HCT116 (cell line): ENCODE results near the gene B4GALT4. TPM values are rescaled to one million over a fixed set of nuclear protein-coding genes. Genes with fewer than 3 reads are reported as not detected.

Source experiments
- ATAC-seq: fragments of 200-7000 bp; cut with Tn5 transposase; 2 replicates; pipeline ENCODE4 v1.9.1; 2020; ENCODE audit warnings: mild to moderate bottlenecking, moderate library complexity
- BruUV-seq: library from RNA; stranded (reverse); fragments of 400-500 nt; replicated peaks from 2 replicates; lab custom pipeline; 2021; lab: Mats Ljungman, UMichigan
- CTCF ChIA-PET: fragments of 300-600 bp; sonication (Branson Sonifier 250); formaldehyde crosslinking; loops from one replicate; lab custom pipeline; 2021; ENCODE audit warnings: antibody characterized with exemption; lab: Charles Lee
- POLR2A ChIA-PET: fragments of 300-600, 350-600 bp; sonication (Branson Sonifier 250); formaldehyde crosslinking; loops from one replicate; lab custom pipeline; 2021; ENCODE audit warnings: antibody characterized with exemption; lab: Charles Lee
- RAD21 ChIA-PET, 2 experiments: fragments of 300-600 bp; sonication (Branson Sonifier 250); formaldehyde crosslinking; loops; one replicate each; lab custom pipeline; 2023; ENCODE audit warnings: low total read pairs in 2 of 2; ENCODE audit not compliant: uncharacterized antibody in 2 of 2, unreplicated experiment in 2 of 2, low non-redundant PET in 1 of 2; lab: Charles Lee
- DNase-seq: peaks from one replicate; pipeline ENCODE4 v3.0.0-alpha.2; 2010; ENCODE audit warnings: low read depth, low spot score
- H2AFZ ChIP-seq: fragments of 200-600 bp; shearing (Covaris generic), sonication (generic); 2 replicates; pipeline ENCODE4 v1.6.1; 2017; ENCODE audit warnings: low read depth, mixed run types, mixed read lengths, antibody characterized with exemption, low read length; ENCODE audit not compliant: poor library complexity, severe bottlenecking
- H3K27ac ChIP-seq: 2 replicates; pipeline ENCODE4 v1.5.1; 2012; ENCODE audit warnings: low read depth, low read length
- H3K27me3 ChIP-seq: fragments of 200-600 bp; sonication (generic); 2 replicates; pipeline ENCODE4 v1.6.1; 2016; ENCODE audit warnings: mixed run types, low read length, mixed read lengths; ENCODE audit not compliant: insufficient read depth
- H3K36me3 ChIP-seq, 2 experiments: fragments of 200-500 bp in 1 of 2; fragments of 200-600 bp in 1 of 2; sonication (Bioruptor generic) in 1 of 2; sonication (generic) in 1 of 2; 2 replicates each; pipeline versions ENCODE4 v1.5.1 to v1.6.1; 2014 to 2016; ENCODE audit warnings: low read length in 2 of 2, inconsistent platforms in 1 of 2, mixed read lengths in 1 of 2, mixed run types in 1 of 2; ENCODE audit not compliant: insufficient read depth in 2 of 2, control insufficient read depth in 1 of 2
- H3K4me1 ChIP-seq, 2 experiments: fragments of 200-600 bp in 1 of 2; sonication (generic) in 1 of 2; 2 replicates each; pipeline versions ENCODE4 v1.5.1 to v1.6.1; 2012 to 2017; ENCODE audit warnings: low read length in 2 of 2, inconsistent platforms in 1 of 2, mild to moderate bottlenecking in 1 of 2, mixed read lengths in 1 of 2, mixed run types in 1 of 2, moderate library complexity in 1 of 2; ENCODE audit not compliant: insufficient read depth in 2 of 2, control insufficient read depth in 1 of 2
- H3K4me2 ChIP-seq: fragments of 200-600 bp; sonication (generic); 2 replicates; pipeline ENCODE4 v1.6.1; 2017; ENCODE audit warnings: mixed run types, low read length, mixed read lengths
- H3K4me3 ChIP-seq, 2 experiments: fragments of 200-600 bp in 1 of 2; sonication (generic) in 1 of 2; replicated peaks in 1 of 2; 2 replicates each; pipeline ENCODE4 v1.5.1; 2011 to 2016; ENCODE audit warnings: low read length in 2 of 2, control low read depth in 1 of 2, low read depth in 1 of 2, mild to moderate bottlenecking in 1 of 2, mixed read lengths in 1 of 2, mixed run types in 1 of 2
- H3K79me2 ChIP-seq: fragments of 200-600 bp; sonication (generic); 2 replicates; pipeline ENCODE4 v1.6.1; 2017; ENCODE audit warnings: mild to moderate bottlenecking, mixed run types, low read length, moderate library complexity, mixed read lengths; ENCODE audit not compliant: insufficient read depth
- H3K9ac ChIP-seq: fragments of 200-600 bp; sonication (generic); 2 replicates; pipeline ENCODE4 v1.6.1; 2016; ENCODE audit warnings: low read length, mixed read lengths
- H3K9me2 ChIP-seq: fragments of 200-600 bp; sonication (generic), shearing (Covaris generic); 2 replicates; pipeline ENCODE4 v1.6.1; 2017; ENCODE audit warnings: mixed run types, mild to moderate bottlenecking, moderate library complexity; ENCODE audit not compliant: insufficient read depth
- H3K9me3 ChIP-seq, 2 experiments: fragments of 200-500 bp in 1 of 2; fragments of 200-600 bp in 1 of 2; sonication (Bioruptor generic) in 1 of 2; sonication (generic) in 1 of 2; 2 replicates each; pipeline ENCODE4 v1.6.1; 2014 to 2017; ENCODE audit warnings: low read length in 2 of 2, mixed read lengths in 2 of 2, inconsistent platforms in 1 of 2, low read depth in 1 of 2, mild to moderate bottlenecking in 1 of 2, mixed run types in 1 of 2, moderate library complexity in 1 of 2; ENCODE audit not compliant: control insufficient read depth in 1 of 2, insufficient read depth in 1 of 2
- H4K20me1 ChIP-seq: fragments of 200-600 bp; sonication (generic), shearing (Covaris generic); 2 replicates; pipeline ENCODE4 v1.6.1; 2017; ENCODE audit warnings: mixed run types, mild to moderate bottlenecking, moderate library complexity; ENCODE audit not compliant: insufficient read depth
- CBX3 ChIP-seq: IDR thresholded peaks from 2 replicates; pipeline ENCODE4 v1.6.1; 2012; ENCODE audit warnings: low read depth
- EGR1 ChIP-seq: IDR thresholded peaks from 2 replicates; pipeline ENCODE4 v1.6.1; 2012; ENCODE audit warnings: low read depth
- ELF1 ChIP-seq: IDR thresholded peaks from 2 replicates; pipeline ENCODE4 v1.6.1; 2012; ENCODE audit warnings: low read depth, borderline replicate concordance
- EZH2 ChIP-seq: fragments of 200-600 bp; sonication (generic); IDR thresholded peaks from 2 replicates; pipeline ENCODE4 v1.6.1; 2017; ENCODE audit warnings: antibody characterized with exemption, mixed run types
- FOSL1 ChIP-seq: IDR thresholded peaks from 2 replicates; pipeline ENCODE4 v1.6.1; 2012; ENCODE audit warnings: low read depth
- POLR2AphosphoS5 ChIP-seq: IDR thresholded peaks from 2 replicates; pipeline ENCODE4 v1.6.1; 2011; ENCODE audit warnings: mild to moderate bottlenecking, low read depth, low read length, moderate library complexity
- RAD21 ChIP-seq: IDR thresholded peaks from 2 replicates; pipeline ENCODE4 v1.6.1; 2012; ENCODE audit warnings: low read depth, mild to moderate bottlenecking
- SP1 ChIP-seq: IDR thresholded peaks from 2 replicates; pipeline ENCODE4 v1.6.1; 2012; ENCODE audit warnings: low read depth
- intact Hi-C: fragments of 100-400 bp; cut with micrococcal nuclease; formaldehyde crosslinking; loops from 2 replicates; pipeline ENCODE4 v1.10.0; 2022
- total RNA-seq: library from RNA; stranded (reverse); gene quantifications from one replicate; pipeline ENCODE4 v1.2.1, GENCODE V29; 2021; ENCODE audit not compliant: unreplicated experiment
- TF ChIP-seq, protein P1 (sequence below), 3 experiments: fragments of 200-600 bp in 1 of 3; sonication (generic) in 1 of 3; IDR thresholded peaks in 2 of 3; conservative IDR thresholded peaks in 1 of 3; 2 replicates each; pipeline ENCODE4 v1.5.1; 2012 to 2017; ENCODE audit warnings: low read depth in 2 of 3, low read length in 2 of 3, antibody characterized with exemption in 1 of 3, borderline replicate concordance in 1 of 3, control low read depth in 1 of 3, mild to moderate bottlenecking in 1 of 3, mixed read lengths in 1 of 3, mixed run types in 1 of 3, moderate library complexity in 1 of 3; ENCODE audit not compliant: insufficient read depth in 1 of 3
- TF ChIP-seq, protein P2 (sequence below): IDR thresholded peaks from 2 replicates; pipeline ENCODE4 v1.6.1; 2012; ENCODE audit warnings: low read depth
- TF ChIP-seq, protein P3 (sequence below): IDR thresholded peaks from 2 replicates; pipeline ENCODE4 v1.6.1; 2011; ENCODE audit warnings: mild to moderate bottlenecking, low read length, moderate library complexity; ENCODE audit not compliant: insufficient replicate concordance; ENCODE audit errors: extremely low read depth

Gene B4GALT4
- total RNA-seq, 1 experiment from 2014 or later, result 15.9 TPM

DNA sequence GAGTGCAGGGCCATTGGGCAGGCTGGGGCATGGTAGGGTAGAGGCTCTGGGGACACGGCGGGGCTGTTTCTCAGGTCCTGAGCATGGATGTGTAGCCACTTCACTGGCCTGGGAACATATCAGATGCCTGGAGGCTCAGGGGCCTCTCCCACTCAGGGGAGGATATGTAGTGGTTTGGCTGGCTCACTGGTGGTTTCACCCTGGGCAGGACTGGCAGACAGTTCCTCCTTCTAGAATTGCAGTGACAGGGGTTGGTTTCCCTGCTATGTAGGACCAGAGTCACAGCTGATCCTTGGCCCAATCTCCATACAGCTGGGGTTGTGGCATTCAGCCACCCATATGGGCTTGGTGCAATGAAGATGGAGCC is 48.7 kb upstream of the B4GALT4 start:
- CTCF ChIA-PET, result no interaction called here
- H3K4me2 ChIP-seq, result no peak overlapping the region
- H3K9me2 ChIP-seq, result no peaks in the 10 kb centered on the region
- ATAC-seq, result no peak
- intact Hi-C loops, result no loop called here
- RAD21 ChIA-PET, result no interaction called here
- no peak for TF ChIP-seq EZH2
- TF ChIP-seq, protein P1, sequence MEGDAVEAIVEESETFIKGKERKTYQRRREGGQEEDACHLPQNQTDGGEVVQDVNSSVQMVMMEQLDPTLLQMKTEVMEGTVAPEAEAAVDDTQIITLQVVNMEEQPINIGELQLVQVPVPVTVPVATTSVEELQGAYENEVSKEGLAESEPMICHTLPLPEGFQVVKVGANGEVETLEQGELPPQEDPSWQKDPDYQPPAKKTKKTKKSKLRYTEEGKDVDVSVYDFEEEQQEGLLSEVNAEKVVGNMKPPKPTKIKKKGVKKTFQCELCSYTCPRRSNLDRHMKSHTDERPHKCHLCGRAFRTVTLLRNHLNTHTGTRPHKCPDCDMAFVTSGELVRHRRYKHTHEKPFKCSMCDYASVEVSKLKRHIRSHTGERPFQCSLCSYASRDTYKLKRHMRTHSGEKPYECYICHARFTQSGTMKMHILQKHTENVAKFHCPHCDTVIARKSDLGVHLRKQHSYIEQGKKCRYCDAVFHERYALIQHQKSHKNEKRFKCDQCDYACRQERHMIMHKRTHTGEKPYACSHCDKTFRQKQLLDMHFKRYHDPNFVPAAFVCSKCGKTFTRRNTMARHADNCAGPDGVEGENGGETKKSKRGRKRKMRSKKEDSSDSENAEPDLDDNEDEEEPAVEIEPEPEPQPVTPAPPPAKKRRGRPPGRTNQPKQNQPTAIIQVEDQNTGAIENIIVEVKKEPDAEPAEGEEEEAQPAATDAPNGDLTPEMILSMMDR (IDR thresholded peaks at IDR 0.05 in 2 of 3, conservative IDR thresholded peaks at IDR 0.05 in 1 of 3; ENCODE audit: borderline replicate concordance in 1 of 3, insufficient read depth in 1 of 3, low read depth in 2 of 3, low read length in 2 of 3), result no peak
- no peak for TF ChIP-seq FOSL1
- H3K4me1 ChIP-seq, result peaks cover 4 to 9% of the 10 kb centered on the region in 2 experiments; a peak in 2 of 4 replicates
- no peaks in the 10 kb centered on the region for H3K27me3 ChIP-seq
- POLR2A ChIA-PET, result no interaction called here
- no peaks in the 10 kb centered on the region for H3K9me3 ChIP-seq
- DNase-seq, result no peak
- no peak overlapping the region for H3K27ac ChIP-seq
- no peaks in the 10 kb centered on the region for H4K20me1 ChIP-seq
- no TSS peak for BruUV-seq
- H3K36me3 ChIP-seq, result no peaks in the 10 kb centered on the region
- H2AFZ ChIP-seq, result no peak overlapping the region
- no peaks in the 10 kb centered on the region for H3K79me2 ChIP-seq
- no peak overlapping the region for H3K4me3 ChIP-seq
- H3K9ac ChIP-seq, result no peak overlapping the region

DNA sequence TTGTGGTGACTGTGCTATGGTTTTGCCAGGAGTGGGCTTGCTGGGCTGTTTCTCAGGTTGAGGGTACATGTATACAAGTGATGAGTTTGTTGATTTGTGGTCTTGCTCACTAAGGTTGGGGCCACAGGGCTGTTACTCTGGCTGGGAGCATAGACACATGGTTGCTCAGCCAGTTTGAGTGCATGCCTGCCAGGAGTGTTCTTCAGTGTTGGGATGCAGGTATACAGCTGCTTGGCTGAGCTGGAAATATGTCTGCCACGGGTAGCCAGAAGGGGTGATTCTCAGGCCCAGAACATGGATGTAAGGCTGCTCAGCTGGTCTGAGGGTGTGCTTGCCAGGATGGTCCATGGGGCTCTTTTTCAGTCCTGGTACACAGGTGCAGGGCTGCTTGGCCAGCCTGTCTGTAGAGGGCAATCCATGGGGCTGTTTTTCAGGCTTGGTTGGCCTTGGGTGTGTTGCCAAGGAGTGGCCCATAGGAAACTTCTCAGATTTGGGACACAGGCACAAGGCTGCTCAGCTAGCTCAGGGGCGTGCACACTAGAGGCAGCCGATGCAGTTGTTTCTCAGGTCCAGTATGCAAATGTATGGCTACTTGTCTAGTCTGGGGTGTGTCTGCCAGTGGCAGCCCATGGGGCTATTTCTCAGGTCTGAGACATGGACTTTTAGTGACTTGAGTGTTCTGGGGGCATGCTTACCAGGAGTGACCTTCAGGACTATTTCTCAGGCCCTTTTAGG is 48.2 kb upstream of the B4GALT4 start:
- intact Hi-C loops, result no loop called here
- Histone ChIP-seq H3K79me2 (no peaks in the 10 kb centered on the region), H3K36me3 (no peaks in the 10 kb centered on the region), H3K4me3 (no peak overlapping the region), H3K27me3 (no peaks in the 10 kb centered on the region), H3K9ac (no peak overlapping the region), H2AFZ (no peak overlapping the region), H4K20me1 (no peaks in the 10 kb centered on the region), H3K9me3 (no peaks in the 10 kb centered on the region), H3K4me1 (peaks cover 4 to 9% of the 10 kb centered on the region in 2 experiments; a peak in 2 of 4 replicates), H3K27ac (no peak overlapping the region), H3K9me2 (no peaks in the 10 kb centered on the region), H3K4me2 (no peak overlapping the region)
- CTCF ChIA-PET, result no interaction called here
- no TSS peak for BruUV-seq
- RAD21 ChIA-PET, result no interaction called here
- no peak for ATAC-seq
- POLR2A ChIA-PET, result no interaction called here
- DNase-seq, result no peak
- no peak for TF ChIP-seq ELF1
- TF ChIP-seq, protein P2, sequence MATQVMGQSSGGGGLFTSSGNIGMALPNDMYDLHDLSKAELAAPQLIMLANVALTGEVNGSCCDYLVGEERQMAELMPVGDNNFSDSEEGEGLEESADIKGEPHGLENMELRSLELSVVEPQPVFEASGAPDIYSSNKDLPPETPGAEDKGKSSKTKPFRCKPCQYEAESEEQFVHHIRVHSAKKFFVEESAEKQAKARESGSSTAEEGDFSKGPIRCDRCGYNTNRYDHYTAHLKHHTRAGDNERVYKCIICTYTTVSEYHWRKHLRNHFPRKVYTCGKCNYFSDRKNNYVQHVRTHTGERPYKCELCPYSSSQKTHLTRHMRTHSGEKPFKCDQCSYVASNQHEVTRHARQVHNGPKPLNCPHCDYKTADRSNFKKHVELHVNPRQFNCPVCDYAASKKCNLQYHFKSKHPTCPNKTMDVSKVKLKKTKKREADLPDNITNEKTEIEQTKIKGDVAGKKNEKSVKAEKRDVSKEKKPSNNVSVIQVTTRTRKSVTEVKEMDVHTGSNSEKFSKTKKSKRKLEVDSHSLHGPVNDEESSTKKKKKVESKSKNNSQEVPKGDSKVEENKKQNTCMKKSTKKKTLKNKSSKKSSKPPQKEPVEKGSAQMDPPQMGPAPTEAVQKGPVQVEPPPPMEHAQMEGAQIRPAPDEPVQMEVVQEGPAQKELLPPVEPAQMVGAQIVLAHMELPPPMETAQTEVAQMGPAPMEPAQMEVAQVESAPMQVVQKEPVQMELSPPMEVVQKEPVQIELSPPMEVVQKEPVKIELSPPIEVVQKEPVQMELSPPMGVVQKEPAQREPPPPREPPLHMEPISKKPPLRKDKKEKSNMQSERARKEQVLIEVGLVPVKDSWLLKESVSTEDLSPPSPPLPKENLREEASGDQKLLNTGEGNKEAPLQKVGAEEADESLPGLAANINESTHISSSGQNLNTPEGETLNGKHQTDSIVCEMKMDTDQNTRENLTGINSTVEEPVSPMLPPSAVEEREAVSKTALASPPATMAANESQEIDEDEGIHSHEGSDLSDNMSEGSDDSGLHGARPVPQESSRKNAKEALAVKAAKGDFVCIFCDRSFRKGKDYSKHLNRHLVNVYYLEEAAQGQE, result no peak
- no peak for TF ChIP-seq RAD21
- TF ChIP-seq, protein P3, sequence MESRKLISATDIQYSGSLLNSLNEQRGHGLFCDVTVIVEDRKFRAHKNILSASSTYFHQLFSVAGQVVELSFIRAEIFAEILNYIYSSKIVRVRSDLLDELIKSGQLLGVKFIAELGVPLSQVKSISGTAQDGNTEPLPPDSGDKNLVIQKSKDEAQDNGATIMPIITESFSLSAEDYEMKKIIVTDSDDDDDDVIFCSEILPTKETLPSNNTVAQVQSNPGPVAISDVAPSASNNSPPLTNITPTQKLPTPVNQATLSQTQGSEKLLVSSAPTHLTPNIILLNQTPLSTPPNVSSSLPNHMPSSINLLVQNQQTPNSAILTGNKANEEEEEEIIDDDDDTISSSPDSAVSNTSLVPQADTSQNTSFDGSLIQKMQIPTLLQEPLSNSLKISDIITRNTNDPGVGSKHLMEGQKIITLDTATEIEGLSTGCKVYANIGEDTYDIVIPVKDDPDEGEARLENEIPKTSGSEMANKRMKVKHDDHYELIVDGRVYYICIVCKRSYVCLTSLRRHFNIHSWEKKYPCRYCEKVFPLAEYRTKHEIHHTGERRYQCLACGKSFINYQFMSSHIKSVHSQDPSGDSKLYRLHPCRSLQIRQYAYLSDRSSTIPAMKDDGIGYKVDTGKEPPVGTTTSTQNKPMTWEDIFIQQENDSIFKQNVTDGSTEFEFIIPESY, result no peak
- TF ChIP-seq SP1, result no peak
- no peak for TF ChIP-seq POLR2AphosphoS5
- TF ChIP-seq CBX3, result no peak
- no peak for TF ChIP-seq FOSL1
- no peak for TF ChIP-seq EGR1
